GM19035 (cell line): ENCODE data around the gene RNF220.

Experiments used
- ATAC-seq: cut with Tn5 transposase; IDR thresholded peaks from one replicate; pipeline ENCODE4 v1.9.1; 2021; ENCODE audit not compliant: unreplicated experiment

RNF220 gene

GRCh38 chr1:44405031-44405797 lies at the start of gene RNF220:
RNF220 (plus strand) TSS chr1:44405255.
- no peak for ATAC-seq

GRCh38 chr1:44355582-44356305 lies 49.3 kb upstream of the RNF220 start:
- ATAC-seq = no peak

- ATAC-seq = no peak
These were observed 47.3 kb upstream of the RNF220 start for GRCh38 chr1:44357710-44358109.

GRCh38 chr1:44359234-44359935 lies 45.7 kb upstream of the RNF220 start:
- no peak for ATAC-seq

- no peak for ATAC-seq
These were observed 43.6 kb upstream of the RNF220 start for GRCh38 chr1:44361478-44361877.

GRCh38 chr1:44366371-44366975 lies 38.6 kb upstream of the RNF220 start:
- ATAC-seq = no peak

- ATAC-seq = no peak
These were observed 37.1 kb upstream of the RNF220 start for GRCh38 chr1:44367944-44368343.

- ATAC-seq = no peak
These were observed 36.4 kb upstream of the RNF220 start for GRCh38 chr1:44368471-44369151.

- ATAC-seq = no peak
These were observed 33.8 kb upstream of the RNF220 start for GRCh38 chr1:44371206-44371605.

- no peak for ATAC-seq
These were observed 29.5 kb upstream of the RNF220 start for GRCh38 chr1:44375547-44375946.

- no peak for ATAC-seq
These were observed 26.9 kb upstream of the RNF220 start for GRCh38 chr1:44377925-44378784.

- no peak for ATAC-seq
These were observed 24.3 kb upstream of the RNF220 start for GRCh38 chr1:44380666-44381177.

- no peak for ATAC-seq
These were observed 16.5 kb upstream of the RNF220 start for GRCh38 chr1:44388551-44388950.

- no peak for ATAC-seq
These were observed 15.6 kb upstream of the RNF220 start for GRCh38 chr1:44389437-44389836.

GRCh38 chr1:44390277-44390676 lies 14.8 kb upstream of the RNF220 start:
- ATAC-seq = no peak

- ATAC-seq = no peak
These were observed 3.5 kb upstream of the RNF220 start for GRCh38 chr1:44401256-44402228.

GRCh38 chr1:44405798-44406736 lies 1.0 kb downstream of the RNF220 start:
- ATAC-seq = no peak
